Measurements from ENCODE around the gene TEKT1.
"Not testable (repeated sequence)": the region's sequence is repeated elsewhere in the genome, so short reads cannot be mapped to it uniquely, and the experiment has no call there.

The TEKT1 gene

DNA sequence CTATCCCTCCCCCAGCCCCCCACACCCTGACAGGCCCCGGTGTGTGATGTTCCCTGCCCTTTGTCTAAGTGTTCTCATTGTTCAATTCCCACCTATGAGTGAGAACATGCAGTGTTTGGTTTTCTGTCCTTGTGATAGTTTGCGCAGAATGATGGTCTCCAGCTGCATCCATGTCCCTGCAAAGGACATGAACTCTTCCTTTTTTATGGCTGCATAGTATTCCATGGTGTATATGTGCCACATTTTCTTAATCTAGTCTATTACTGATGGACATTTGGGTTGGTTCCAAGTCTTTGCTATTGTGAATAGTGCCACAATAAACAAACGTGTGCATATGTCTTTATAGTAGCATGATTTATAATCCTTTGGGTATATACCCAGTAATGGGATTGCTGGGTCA, 15.2 kb downstream of the TEKT1 start:
- not testable (repeated sequence) for DNase-seq (ENCODE audit: low read depth in 1 of 2, low spot score in 1 of 2)

DNA sequence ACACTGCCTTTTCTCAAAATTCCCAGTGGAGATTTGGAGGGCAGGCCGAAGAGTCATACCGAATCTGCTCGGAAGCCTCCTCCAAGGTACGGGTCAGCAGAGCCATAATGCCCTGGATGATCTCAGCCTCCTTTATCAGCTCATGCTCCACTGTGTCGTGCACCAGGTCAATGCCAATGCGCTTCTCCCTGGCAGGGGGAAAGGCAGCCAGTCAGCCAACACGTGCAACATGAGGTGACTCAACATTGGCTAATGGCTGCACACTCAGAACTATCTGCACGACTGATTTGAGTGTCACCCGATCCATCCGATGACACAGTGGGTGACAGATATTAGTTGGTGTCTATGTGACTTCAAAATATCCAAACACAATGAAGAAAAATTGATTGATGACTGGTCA, 15.8 kb downstream of the TEKT1 start:
- DNase-seq (ENCODE audit: low read depth in 1 of 2, low spot score in 1 of 2): no peak

DNA sequence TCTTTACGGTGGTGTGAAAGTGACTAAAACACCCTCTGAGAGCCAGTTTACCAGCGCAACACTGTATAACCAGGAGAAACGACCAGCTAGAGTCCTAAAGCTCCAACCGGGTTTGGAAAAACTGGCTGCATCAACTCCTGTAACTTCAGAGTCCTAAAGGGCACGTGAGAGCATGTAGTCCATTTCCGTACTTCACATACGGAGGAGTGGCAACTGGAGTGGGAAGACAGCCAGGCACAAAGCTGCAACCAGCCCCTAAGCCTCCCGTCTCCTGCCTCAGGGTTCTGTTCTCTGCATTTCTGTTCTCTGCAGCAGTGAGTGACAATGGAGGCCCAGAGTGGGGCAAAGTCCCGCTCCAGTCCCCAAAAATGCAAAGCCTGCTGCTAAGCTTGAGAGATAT, 19.2 kb downstream of the TEKT1 start:
- DNase-seq (ENCODE audit: low read depth in 1 of 2, low spot score in 1 of 2): no peak

DNA sequence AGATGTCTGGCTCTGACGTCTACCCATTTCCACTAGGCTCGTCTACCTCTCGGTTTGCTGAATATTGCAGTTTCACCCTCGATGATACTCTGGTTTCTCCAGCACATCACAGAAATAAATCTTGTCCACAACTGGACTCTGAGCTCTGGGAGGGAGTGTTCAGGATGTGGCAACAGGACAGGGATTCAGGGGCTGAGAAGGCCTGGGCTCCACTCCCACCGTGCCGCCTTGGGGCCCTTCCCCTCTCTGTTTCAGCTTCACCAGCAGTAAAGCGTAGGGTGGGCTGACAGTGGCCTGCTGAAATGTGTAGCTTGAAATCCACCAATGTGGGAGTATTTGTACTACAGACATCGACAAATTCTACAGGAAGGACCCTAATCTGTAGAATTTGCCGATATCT, 20.0 kb downstream of the TEKT1 start:
- DNase-seq (ENCODE audit: low read depth in 1 of 2, low spot score in 1 of 2): no peak

DNA sequence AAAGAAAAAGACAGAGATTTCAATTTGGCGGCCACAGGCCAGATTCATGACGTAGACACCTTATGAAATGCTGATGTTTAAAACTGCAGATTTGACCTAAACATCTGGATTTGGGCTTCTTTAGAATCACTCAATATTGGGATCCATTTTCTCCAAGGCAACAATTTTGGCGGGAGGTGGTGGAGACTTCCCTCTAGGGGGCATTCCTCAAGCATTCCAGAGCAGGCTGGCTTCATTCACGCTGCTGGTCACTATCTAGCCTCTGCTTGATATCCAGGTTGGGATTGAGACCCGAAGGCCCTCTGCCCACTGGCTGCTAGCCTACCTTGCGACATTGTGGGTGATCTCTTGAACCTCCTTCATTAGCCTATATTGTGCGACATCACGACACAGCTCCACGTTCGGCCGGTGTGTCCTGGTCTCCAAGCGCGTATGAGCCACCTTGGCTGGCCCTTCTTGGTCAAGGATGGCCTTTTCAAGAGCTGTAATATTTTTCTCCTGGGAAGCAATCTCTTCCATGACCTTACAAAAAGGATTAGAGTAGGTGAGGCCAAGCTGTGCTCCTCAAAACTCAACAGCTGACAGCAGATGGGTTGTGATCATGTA, 31.0 kb downstream of the TEKT1 start:
- no peak for DNase-seq (ENCODE audit: low read depth in 1 of 2, low spot score in 1 of 2)

DNA sequence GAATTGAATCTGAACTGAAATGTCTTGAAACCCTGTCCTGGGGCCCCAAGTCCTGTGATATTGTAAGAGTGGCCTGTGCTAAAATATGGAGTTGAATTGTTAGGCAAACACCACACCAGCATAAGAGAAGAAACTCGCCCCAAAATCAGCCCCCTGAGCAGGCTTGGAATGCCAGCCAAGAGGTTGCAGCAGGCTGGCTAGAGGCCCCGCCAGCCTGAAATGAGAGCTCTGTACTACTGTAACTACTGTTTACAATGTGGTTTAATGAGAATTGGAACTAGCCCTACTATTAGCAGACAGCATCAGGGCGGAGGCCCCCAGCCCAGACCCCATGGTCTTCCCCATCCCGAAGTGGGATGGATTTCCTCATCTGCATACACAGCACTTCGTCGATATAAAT, 31.8 kb downstream of the TEKT1 start:
- no peak for DNase-seq (ENCODE audit: low read depth in 1 of 2, low spot score in 1 of 2)

DNA sequence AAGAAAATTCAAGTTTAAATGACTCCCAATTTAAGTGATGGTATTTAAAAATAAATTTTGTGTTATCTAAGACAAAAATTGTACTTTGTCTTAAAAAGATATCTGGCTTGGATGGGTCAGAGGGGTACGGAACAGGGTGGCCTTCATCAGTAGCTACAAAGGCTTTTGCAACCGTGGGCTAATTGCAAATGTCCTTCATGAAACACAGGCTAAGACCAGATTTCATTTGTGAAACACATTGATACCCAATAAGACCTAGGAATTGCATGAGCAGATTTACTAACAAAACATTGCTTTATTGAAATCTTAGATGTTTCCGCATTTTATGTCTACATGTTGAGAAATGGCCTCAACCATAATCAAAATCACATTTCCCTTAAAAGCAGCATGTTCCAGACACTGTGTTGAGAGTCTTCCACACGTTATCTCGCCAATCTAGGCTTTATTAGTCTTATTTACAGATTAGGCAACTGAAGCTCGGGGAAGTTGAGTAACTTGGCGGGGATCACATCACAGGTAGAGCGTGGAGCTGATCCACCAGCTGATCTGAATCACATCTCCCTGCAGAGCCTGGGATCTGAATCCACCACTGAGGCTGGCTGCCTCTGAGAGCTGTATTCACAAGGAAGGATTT, 33.7 kb downstream of the TEKT1 start:
- no peak for DNase-seq (ENCODE audit: low read depth in 1 of 2, low spot score in 1 of 2)

DNA sequence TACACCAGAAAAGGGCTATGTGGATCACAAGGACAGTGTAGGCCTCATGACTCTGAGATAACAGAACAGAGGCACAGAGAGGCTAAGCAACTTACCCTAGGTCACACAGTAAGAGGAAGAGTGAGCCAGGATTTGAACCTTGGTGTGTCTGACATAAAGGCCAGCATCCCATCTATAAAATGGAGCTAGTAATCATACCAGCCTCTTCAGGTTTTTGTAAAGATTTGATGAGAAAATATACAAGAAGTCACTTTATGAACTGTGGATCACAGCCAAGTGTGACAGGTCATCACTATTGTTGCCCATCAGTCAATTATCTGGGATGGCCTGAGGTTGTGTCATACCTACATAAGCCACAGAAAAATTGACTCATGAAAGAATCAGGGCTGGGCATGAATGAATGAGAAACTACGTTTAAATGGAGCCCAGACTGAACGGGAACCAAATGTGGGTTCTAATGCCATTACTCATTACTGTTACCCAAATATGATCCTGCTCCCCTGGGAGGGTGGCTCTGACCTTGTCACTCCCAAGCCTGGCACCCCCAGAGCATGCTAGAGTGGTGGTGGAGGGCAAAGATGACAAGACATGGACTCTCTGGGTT, 34.5 kb downstream of the TEKT1 start:
- DNase-seq (ENCODE audit: low read depth in 1 of 2, low spot score in 1 of 2): no peak

DNA sequence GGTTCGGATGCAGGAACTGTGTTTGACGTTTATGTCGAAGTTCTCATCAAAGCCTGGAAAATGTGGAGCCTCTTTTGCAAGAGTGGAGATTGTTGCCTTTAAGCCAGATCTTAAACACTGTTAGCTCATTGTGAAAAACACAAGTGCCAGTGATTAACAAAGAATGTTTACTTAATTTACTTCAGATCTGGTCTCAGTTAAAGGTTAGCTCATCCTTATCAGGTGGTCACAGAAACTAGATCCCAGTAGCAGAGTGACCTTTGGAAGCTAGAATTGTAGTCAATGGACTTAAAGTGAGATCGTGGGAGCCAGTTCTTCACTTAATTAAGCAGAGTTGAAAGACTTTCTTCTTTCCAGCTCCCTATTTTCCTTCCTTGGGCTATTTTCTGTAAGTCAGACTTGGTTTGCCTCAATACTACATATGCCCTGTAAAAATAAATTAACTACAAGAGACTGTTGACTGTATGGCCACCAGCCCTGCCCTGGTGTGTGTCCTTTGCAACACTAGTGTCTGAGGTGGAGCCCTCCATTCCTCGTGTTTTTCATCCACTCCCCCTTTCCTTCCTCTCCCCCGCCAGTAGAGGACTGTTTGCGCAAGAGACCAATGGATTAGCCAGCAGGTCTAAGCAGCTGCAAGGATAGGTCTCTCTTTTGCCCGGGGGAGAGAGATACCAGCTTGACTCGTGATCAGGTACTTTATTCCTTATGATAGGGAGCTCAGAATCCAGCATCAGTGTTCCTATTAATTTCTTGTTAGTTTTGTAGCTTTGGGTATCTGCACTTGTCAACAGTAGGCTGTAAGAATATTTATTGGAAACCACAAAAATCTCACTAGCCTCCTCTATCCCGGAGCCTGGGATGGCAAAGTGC, 35.3 kb downstream of the TEKT1 start:
- DNase-seq (ENCODE audit: low read depth in 1 of 2, low spot score in 1 of 2): no peak

DNA sequence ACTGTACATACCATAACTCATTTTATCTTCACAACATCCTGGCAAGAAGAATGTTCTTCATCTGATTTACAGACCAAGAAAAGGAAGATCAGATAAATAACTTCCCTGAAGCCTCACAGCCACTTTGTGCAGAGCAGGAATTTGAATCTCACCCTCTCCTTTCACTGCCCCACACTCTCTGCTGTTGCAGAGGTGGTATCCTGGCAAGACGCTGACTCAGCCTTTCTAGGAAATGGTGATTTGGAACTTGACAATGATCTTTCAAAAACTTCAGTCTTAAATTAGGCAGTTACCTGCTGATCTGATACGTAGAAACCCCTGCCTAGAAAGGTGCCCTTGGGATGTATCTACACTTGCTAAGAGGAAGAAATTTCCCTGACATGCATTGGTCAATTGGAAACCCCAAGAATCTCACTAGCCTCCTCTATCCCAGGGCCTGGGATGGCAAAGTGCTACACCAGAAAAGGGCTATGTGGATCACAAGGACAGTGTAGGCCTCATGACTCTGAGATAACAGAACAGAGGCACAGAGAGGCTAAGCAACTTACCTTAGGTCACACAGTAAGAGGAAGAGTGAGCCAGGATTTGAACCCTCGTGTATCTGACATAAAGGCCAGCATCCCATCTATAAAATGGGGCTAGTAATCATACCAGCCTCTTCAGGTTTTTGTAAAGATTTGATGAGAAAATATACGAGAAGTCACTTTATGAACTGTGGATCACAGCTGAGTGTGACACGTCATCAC, 37.6 kb downstream of the TEKT1 start:
- DNase-seq (ENCODE audit: low read depth in 1 of 2, low spot score in 1 of 2): no peak

DNA sequence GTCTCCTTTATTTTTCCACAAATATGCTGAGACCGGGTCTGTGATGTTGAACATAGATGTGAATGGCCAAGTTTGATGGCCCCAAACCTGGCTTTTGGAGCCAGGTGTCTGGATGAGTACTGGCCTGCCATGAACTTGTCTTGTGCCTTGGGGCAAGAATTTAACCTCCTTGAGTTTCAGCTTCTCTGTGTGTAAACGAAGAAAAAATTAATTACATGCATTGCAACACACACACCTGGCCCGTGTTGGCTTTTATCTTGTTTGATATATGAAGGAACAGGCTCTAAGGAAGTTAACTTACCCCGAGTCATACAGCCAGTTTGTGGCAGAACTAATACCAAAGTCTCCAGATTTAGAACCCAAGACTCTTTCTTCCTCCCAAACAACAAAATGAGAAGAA, 42.4 kb downstream of the TEKT1 start:
- DNase-seq (ENCODE audit: low read depth in 1 of 2, low spot score in 1 of 2): no peak

DNA sequence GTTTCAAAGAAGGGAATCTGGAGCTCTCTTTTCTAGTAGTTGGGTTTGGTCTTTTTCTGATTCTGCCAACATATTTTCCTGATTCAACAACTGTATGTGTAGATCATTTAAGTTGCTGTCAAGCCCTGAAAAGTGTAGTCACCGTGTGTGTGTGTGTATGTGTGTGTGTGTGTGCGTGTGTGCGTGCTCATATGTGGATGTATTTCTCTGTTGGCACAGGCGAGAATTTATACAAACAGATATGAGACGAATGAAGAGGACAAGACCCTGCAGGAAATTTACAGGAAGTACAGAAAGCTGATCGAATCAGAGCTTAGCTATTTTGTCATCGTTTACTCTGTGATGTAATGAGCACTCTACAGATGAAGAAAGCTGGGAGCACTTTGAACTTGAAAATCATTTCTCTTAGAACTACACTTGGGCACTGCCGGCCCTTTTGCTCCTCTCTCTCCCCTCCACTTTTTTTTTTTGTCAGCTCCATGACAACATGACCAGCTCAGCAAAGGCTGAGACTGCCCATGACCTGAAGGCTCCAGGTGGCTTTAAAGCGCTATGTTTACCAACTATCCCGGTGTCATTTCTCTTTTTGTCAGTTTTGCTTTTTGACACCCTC, 44.3 kb downstream of the TEKT1 start:
- no peak for DNase-seq (ENCODE audit: low read depth in 1 of 2, low spot score in 1 of 2)

DNA sequence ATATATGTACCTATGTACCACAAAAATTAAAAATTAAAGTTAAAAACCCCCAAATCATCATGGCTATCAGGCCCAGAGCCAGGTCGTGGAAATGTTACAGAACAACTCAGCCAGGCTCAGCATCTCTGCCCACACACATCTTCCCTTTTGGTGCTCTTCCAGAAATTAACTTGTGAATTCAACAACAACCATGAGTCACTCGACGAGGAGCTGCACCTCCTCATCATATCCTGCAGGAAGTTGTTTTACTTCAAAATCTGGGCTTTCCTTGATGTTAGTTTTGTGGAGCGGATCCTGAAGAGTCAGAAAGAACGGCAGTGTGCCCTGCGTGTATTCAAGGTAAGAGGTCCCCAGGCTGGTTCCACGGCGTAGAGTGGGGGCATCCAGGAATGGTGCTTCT, 44.9 kb downstream of the TEKT1 start:
- DNase-seq (ENCODE audit: low read depth in 1 of 2, low spot score in 1 of 2): no peak

DNA sequence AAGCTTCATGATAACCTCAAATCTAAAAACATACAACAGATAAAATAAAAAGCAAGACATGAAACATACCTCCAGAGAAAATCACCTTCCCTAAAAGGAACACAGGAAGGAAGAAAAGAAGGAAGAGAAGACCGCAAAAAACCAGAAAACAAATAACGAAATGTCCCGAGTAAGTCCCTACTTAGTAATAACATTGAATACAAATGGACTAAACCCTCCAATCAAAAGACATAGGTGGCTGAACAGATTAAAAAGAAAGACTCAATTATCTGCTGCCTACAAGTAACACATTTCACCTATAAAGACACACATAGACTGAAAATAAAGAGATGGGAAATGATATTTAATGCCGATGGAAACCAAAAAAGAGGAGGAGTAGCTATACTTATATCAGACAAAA, 49.3 kb downstream of the TEKT1 start:
- DNase-seq (ENCODE audit: low read depth in 1 of 2, low spot score in 1 of 2): no peak

DNA sequence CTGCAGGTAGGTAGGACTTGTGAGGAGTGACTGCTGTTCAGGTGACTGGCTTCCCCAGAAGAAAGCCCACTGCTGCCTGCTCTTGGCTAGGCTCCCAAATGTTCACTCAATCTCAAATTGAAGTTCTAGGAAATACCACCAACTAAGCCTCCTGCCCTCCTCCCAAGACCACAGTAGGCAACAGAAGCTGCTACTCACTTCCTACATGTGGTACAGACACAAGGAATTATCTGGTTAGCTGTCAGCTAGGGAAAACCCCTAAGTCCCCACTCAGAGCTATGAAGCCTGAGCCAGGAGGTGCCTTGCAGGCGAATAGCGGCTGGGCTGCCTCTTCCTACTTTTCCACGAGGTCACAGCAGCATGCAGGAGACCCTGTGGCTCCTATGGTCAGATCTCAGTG, 50.6 kb downstream of the TEKT1 start:
- no peak for DNase-seq (ENCODE audit: low read depth in 1 of 2, low spot score in 1 of 2)

DNA sequence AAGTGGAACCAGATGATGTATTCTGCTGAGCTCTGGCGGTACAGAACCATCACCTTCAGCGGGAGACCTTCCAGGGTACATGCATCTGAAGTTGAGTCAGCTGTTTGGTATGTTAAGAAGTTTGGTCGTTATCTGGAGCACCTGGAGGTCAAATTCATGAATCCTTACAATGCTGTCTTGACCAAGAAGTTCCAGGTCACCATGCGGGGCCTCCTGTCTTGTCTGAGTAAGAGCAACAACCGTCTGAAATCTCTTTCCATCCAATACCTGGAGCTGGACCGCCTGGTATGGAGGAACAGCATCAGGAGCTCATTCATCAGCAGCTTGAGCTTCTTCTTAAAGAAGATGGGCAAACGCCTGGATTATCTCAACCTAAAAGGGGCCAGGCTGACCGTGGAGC, 51.5 kb downstream of the TEKT1 start:
- DNase-seq (ENCODE audit: low read depth in 1 of 2, low spot score in 1 of 2): no peak

DNA sequence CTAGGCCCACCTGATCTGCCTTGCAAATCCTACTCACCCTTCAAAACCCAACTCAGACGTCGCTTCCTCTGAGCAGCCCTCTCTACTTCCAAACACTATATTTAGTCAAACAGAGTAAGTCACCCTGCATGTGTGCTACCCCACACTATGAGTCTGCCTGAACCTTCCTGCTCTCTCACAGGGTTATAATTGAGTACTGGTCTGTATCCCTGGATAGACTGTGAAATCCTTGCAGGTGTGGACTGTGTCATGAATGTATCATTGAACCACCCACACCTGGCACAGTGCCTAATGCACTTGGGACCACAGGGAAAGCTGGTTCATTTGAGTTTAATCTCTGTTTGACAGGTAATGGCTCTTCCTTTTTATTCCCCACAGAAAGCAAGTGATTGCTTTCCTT, 52.1 kb downstream of the TEKT1 start:
- no peak for DNase-seq (ENCODE audit: low read depth in 1 of 2, low spot score in 1 of 2)

DNA sequence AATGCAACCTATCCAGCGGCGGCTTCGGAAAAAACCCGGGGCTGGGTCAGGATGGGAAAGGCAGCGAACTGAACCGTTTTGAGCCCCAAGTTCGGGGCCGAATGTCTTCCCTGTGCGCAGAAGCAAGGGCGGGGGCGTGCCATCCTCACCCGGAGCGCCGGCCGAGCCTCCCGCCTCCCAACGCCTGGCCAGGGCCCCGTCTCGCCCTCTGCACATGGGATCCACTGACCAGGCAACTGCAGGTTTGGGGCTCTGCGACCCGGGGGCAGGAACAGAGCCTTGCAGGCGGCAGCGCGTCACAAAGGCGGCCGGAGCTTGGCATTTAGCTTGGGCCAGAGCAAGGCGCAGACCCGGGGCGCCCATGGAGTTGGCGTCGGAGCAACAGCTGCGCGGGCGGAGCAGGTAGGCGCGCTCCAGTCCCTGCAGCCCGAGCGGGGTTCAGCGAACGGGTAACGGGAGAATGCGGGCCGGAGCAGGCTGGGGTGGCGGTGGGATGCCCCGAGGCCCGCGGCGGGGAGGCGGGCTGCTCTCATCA, 55.6 kb downstream of the TEKT1 start, which contains the start of gene FBXO39:
Gene FBXO39, plus strand, starts transcription at position 345 of the 535 bp plus-strand sequence. CDS start 3,654 bp downstream, outside the sequence.
- DNase-seq (ENCODE audit: low read depth in 1 of 2, low spot score in 1 of 2): no peak

DNA sequence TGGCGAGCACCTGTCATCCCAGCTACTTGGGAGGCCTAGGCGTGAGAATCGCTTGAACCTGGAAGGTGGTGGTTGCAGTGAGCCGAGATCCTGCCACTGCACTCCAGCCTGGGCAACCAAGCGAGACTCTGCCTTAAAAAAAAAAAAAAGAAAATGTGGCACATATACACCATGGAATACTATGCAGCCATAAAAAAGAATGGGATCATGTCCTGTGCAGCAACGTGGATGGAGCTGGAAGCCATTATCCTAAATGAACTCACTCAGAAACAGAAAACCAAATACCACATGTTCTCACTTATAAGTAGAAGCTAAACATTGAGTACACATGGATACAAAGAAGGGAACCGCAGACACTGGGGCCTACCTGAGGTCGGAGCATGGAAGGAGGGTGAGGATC, 56.6 kb downstream of the TEKT1 start:
- not testable (repeated sequence) for DNase-seq (ENCODE audit: low read depth in 1 of 2, low spot score in 1 of 2)

DNA sequence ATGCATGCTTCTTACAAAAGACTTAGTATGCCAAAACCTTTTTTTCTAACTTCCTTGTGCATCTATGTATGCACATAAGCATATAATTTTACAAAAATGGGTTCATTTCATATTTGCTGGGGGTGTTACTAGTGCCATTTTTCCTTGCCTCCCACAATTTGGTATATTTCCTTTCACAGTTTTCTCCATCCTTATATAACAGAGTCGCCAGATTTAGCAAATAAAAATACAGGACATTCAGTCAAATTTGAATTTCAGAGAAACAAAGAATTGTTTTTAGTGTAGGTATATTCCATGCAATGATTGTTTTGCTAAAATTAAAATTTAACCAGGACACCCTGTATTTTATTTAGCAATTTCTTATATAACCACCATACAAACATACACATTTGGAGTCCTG, 59.5 kb downstream of the TEKT1 start:
- no peak for DNase-seq (ENCODE audit: low read depth in 1 of 2, low spot score in 1 of 2)

Measured in stimulated activated CD4-positive, alpha-beta T cell treated with anti-CD3 and anti-CD28 coated beads, Interleukin-15, amount 100 ng/mL, for 1 hour (primary cell).